CD4-positive, alpha-beta T cell (primary cell): Measurements from ENCODE around the gene KRT74. TPM values are rescaled to one million over a fixed set of nuclear protein-coding genes. Genes with fewer than 3 reads are reported as not detected.

Experiments used
- ATAC-seq: fragments of 200-7000 bp; cut with Tn5 transposase; one replicate; pipeline ENCODE4 v1.10.0; 2022; ENCODE audit warnings: mild to moderate bottlenecking; ENCODE audit not compliant: poor library complexity
- CTCF ChIA-PET: fragments of 350-600 bp; sonication (Branson Sonifier 250); formaldehyde crosslinking; loops from one replicate; lab custom pipeline; 2021; ENCODE audit warnings: antibody characterized with exemption, inconsistent platforms; lab: Charles Lee
- POLR2A ChIA-PET: fragments of 350-600 bp; sonication (Branson Sonifier 250); formaldehyde crosslinking; loops from one replicate; lab custom pipeline; 2021; ENCODE audit warnings: antibody characterized with exemption, inconsistent platforms; lab: Charles Lee
- DNase-seq, 14 experiments: peaks; one replicate each; pipeline ENCODE4 v3.0.0-alpha.2; 2013 to 2020; ENCODE audit warnings: mixed read lengths in 2 of 14
- H3K27ac ChIP-seq, 2 donors: one replicate each; pipeline versions ENCODE4 v1.5.1 to v1.7.0; 2013; ENCODE audit warnings: low read length in 2 of 2, low read depth in 1 of 2, mild to moderate bottlenecking in 1 of 2
- H3K27me3 ChIP-seq, 2 experiments: 1 replicate in 1 of 2; 2 replicates in 1 of 2; pipeline versions ENCODE4 v1.6.1 to v1.7.0; 2013; ENCODE audit warnings: low read length in 2 of 2, control low read depth in 1 of 2, mild to moderate bottlenecking in 1 of 2, moderate library complexity in 1 of 2; ENCODE audit not compliant: insufficient read depth in 2 of 2, control insufficient read depth in 1 of 2
- H3K36me3 ChIP-seq: one replicate; pipeline ENCODE4 v1.6.1; 2013; ENCODE audit warnings: low read length, control low read depth; ENCODE audit not compliant: insufficient read depth
- H3K4me1 ChIP-seq: one replicate; pipeline ENCODE4 v1.6.1; 2013; ENCODE audit warnings: low read length, control low read depth; ENCODE audit not compliant: insufficient read depth
- H3K4me3 ChIP-seq: one replicate; pipeline ENCODE4 v1.5.1; 2013; ENCODE audit warnings: mild to moderate bottlenecking, low read length, moderate library complexity
- H3K9me3 ChIP-seq, 2 experiments: 1 replicate in 1 of 2; 2 replicates in 1 of 2; pipeline versions ENCODE4 v1.6.1 to v1.7.0; 2013; ENCODE audit warnings: low read length in 2 of 2, mild to moderate bottlenecking in 2 of 2, control low read depth in 1 of 2, moderate library complexity in 1 of 2; ENCODE audit not compliant: control insufficient read depth in 1 of 2, insufficient read depth in 1 of 2
- H3K27ac Mint-ChIP-seq: one replicate; pipeline ENCODE4 v1.8.0; 2020; ENCODE audit warnings: mixed read lengths
- H3K27me3 Mint-ChIP-seq: one replicate; pipeline ENCODE4 v1.8.0; 2021; ENCODE audit warnings: mixed read lengths
- H3K36me3 Mint-ChIP-seq: one replicate; pipeline ENCODE4 v1.8.0; 2021; ENCODE audit warnings: low read depth, mixed read lengths
- H3K4me1 Mint-ChIP-seq: one replicate; pipeline ENCODE4 v1.8.0; 2021; ENCODE audit warnings: low read depth, mixed read lengths
- H3K4me3 Mint-ChIP-seq: one replicate; pipeline ENCODE4 v1.8.0; 2020; ENCODE audit warnings: mild to moderate bottlenecking, mixed read lengths
- H3K9me3 Mint-ChIP-seq: one replicate; pipeline ENCODE4 v1.8.0; 2020; ENCODE audit warnings: mixed read lengths
- intact Hi-C, 2 experiments: fragments of 100-400 bp; cut with DNase I in 1 of 2; cut with micrococcal nuclease in 1 of 2; formaldehyde crosslinking; loops; one replicate each; pipeline versions ENCODE4 v1.15.1 to v1.9.0; 2023 to 2025; cut with DNase I, micrococcal nuclease
- total RNA-seq, 174 experiments: library from RNA in 2 of 174; stranded (reverse) in 2 of 174; gene quantifications; one replicate each; pipeline ENCODE4 v1.2.3 and lab custom pipeline; 2021 to 2026
- TF ChIP-seq, protein P1 (sequence below): fragments of 200-600 bp; IDR thresholded peaks from one replicate; pipeline ENCODE4 v1.8.0; 2022; ENCODE audit warnings: antibody characterized with exemption, mild to moderate bottlenecking

Gene KRT74
- total RNA-seq, 2 experiments from 2014 or later, result 0.30 to 0.34 TPM

DNA sequence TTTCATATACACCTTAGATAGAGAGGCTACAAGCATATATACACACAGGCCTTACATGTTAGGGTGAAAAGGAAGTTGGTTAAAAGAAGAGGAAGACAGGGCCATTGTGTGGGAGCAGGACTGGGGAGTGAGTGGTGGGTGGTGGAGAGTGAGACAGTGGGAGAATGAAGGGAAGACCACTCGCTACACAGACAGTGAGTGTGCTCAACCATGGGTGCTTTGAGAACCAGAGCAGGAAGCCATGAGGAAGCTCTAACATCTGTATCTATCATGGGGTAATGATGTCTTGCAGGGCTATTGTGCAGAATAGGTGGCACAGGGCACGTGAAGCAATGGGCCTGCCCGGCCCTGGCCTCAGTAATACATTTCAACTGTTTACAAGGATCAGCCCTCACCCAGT lies 11.4 kb upstream of the KRT74 start:
- TF ChIP-seq, protein P1, sequence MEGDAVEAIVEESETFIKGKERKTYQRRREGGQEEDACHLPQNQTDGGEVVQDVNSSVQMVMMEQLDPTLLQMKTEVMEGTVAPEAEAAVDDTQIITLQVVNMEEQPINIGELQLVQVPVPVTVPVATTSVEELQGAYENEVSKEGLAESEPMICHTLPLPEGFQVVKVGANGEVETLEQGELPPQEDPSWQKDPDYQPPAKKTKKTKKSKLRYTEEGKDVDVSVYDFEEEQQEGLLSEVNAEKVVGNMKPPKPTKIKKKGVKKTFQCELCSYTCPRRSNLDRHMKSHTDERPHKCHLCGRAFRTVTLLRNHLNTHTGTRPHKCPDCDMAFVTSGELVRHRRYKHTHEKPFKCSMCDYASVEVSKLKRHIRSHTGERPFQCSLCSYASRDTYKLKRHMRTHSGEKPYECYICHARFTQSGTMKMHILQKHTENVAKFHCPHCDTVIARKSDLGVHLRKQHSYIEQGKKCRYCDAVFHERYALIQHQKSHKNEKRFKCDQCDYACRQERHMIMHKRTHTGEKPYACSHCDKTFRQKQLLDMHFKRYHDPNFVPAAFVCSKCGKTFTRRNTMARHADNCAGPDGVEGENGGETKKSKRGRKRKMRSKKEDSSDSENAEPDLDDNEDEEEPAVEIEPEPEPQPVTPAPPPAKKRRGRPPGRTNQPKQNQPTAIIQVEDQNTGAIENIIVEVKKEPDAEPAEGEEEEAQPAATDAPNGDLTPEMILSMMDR, result no peak
- H3K27me3 Mint-ChIP-seq, result no peaks in the 10 kb centered on the region
- no peaks in the 10 kb centered on the region for H3K27me3 ChIP-seq
- H3K36me3 Mint-ChIP-seq, result peaks cover 19% of the 10 kb centered on the region
- H3K9me3 Mint-ChIP-seq, result no peaks in the 10 kb centered on the region
- ChIA-PET CTCF (interaction anchor here (1.4 to 4.2 kb wide), 3 partner anchors 285 to 299 kb away, joined by 5 to 41 read pairs (median 13); no protein-coding TSS in a partner anchor), POLR2A (interaction anchor here (0.7 to 6.1 kb wide), 14 partner anchors 20 to 635 kb away, joined by 3 to 114 read pairs (median 6); no protein-coding TSS in a partner anchor)
- ATAC-seq, result no peak
- no peaks in the 10 kb centered on the region for H3K9me3 ChIP-seq
- H3K4me3 Mint-ChIP-seq, result no peak overlapping the region
- peaks cover 49% of the 10 kb centered on the region for H3K4me1 ChIP-seq
- intact Hi-C loops, result no loop called here
- H3K36me3 ChIP-seq, result no peaks in the 10 kb centered on the region
- no peak for DNase-seq
- no peak overlapping the region for H3K27ac ChIP-seq
- peak overlapping the region; percentile 90 for H3K27ac Mint-ChIP-seq
- no peak overlapping the region for H3K4me3 ChIP-seq
- H3K4me1 Mint-ChIP-seq, result peaks cover 70% of the 10 kb centered on the region

DNA sequence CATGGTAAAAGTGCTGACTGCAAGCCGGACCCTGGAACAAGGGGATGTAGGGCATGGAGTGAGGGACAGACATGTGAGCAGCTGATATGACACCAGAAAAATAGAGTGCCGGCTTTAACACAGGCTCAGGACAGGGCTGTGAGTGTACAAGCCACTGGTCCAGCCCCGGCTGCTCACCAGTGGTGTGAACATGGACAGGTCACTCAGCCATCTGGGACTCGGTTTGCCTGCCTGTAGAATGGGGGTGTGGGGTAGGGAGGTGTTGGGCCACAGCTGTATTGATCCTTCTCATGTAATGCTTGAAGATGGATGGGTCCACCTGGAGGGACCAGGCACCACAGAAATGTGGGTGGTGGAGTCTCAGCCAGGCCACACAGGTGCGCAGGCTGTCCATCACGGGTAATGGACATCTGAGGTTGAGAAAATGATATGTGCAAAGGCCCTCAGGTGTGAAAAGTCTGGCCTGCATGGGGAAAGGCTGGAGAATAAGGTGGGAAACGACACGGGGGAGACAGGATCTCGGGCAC lies 10.6 kb upstream of the KRT74 start:
- POLR2A ChIA-PET, result interaction anchor here (1.1 to 6.1 kb wide), 5 partner anchors 26 to 296 kb away, joined by 4 to 114 read pairs (median 6); no protein-coding TSS in a partner anchor
- Histone ChIP-seq H3K27me3 (no peaks in the 10 kb centered on the region), H3K4me3 (no peak overlapping the region), H3K36me3 (no peaks in the 10 kb centered on the region), H3K9me3 (no peaks in the 10 kb centered on the region), H3K4me1 (peaks cover 49% of the 10 kb centered on the region), H3K27ac (no peak overlapping the region)
- Mint-ChIP-seq H3K4me3 (no peak overlapping the region), H3K27ac (peak overlapping the region; percentile 90), H3K27me3 (no peaks in the 10 kb centered on the region), H3K4me1 (peaks cover 68% of the 10 kb centered on the region), H3K36me3 (peaks cover 13% of the 10 kb centered on the region), H3K9me3 (no peaks in the 10 kb centered on the region)
- TF ChIP-seq, protein P1, result no peak
- intact Hi-C loops, result no loop called here
- CTCF ChIA-PET, result interaction anchor here (0.7 to 4.2 kb wide), 6 partner anchors 11 to 396 kb away, joined by 3 to 41 read pairs (median 4); no protein-coding TSS in a partner anchor
- no peak for ATAC-seq
- DNase-seq, result no peak

DNA sequence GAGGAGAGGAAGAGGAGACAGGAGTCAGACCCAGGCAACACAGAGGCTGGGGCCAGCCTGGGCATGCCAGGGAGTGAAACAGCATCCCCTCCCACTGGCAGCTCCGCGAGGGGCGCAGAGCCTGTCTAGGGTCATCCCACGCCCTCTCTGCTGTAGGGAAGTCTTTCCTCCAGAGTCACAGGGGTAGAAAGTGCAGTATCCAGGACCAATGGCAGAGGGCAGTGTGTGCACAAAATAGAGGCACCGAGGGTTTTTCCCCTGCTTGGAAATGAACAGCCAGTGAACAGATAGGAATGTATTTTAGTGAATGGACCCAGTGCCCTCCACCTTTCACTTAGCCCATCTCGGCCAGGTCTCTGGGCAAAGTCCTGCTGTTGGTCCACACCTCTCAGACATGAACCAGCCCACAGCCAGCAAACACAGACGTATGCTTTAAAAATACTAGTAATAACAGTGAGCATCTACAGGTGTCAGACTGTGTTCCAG lies 9.4 kb upstream of the KRT74 start:
- TF ChIP-seq, protein P1, result peak; percentile 70
- no peaks in the 10 kb centered on the region for H3K36me3 ChIP-seq
- no peak overlapping the region for H3K4me3 Mint-ChIP-seq
- peak; percentile 38 to 81 (median 60) for DNase-seq
- peaks cover 49% of the 10 kb centered on the region for H3K4me1 ChIP-seq
- no peaks in the 10 kb centered on the region for H3K27me3 ChIP-seq
- H3K27ac ChIP-seq, result no peak overlapping the region
- peak; percentile 32 for ATAC-seq
- H3K9me3 Mint-ChIP-seq, result no peaks in the 10 kb centered on the region
- peaks cover 9% of the 10 kb centered on the region for H3K36me3 Mint-ChIP-seq
- H3K27me3 Mint-ChIP-seq, result no peaks in the 10 kb centered on the region
- intact Hi-C loops, result loop anchor here (1.0 to 2.0 kb wide), 3 partner anchors 287 to 398 kb away; no protein-coding TSS in a partner anchor
- no peak overlapping the region for H3K4me3 ChIP-seq
- ChIA-PET POLR2A (interaction anchor here (1.1 to 6.1 kb wide), 4 partner anchors 27 to 297 kb away, joined by 4 to 114 read pairs (median 8); no protein-coding TSS in a partner anchor), CTCF (interaction anchor here (1.7 to 4.2 kb wide), 3 partner anchors 287 to 297 kb away, joined by 10 to 41 read pairs (median 11); no protein-coding TSS in a partner anchor)
- no peaks in the 10 kb centered on the region for H3K9me3 ChIP-seq
- peaks cover 64% of the 10 kb centered on the region for H3K4me1 Mint-ChIP-seq
- H3K27ac Mint-ChIP-seq, result peak overlapping the region; percentile 57
